GM12878 (cell line): Measurements from ENCODE around the gene SLC6A1. TPM values are rescaled to one million over a fixed set of nuclear protein-coding genes. Genes with fewer than 3 reads are reported as not detected.

Source experiments
- ATAC-seq: fragments of 200-7000 bp; cut with Tn5 transposase; 3 replicates; pipeline ENCODE4 v1.9.1; 2020; ENCODE audit warnings: mild to moderate bottlenecking, moderate library complexity
- BruUV-seq: library from RNA; stranded (reverse); fragments of 400-500 nt; replicated peaks from 2 replicates; lab custom pipeline; 2021; lab: Mats Ljungman, UMichigan
- CTCF ChIA-PET: fragments of 300-600 bp; sonication (Branson Sonifier 250); formaldehyde crosslinking; extraction: SDS; loops from one replicate; lab custom pipeline; 2021; ENCODE audit warnings: inconsistent platforms; lab: Yijun Ruan, JAX
- POLR2A ChIA-PET: fragments of 350-600 bp; formaldehyde crosslinking; extraction: SDS; loops from one replicate; lab custom pipeline; 2021; ENCODE audit warnings: inconsistent platforms; lab: Charles Lee
- RAD21 ChIA-PET: fragments of 300-600 bp; sonication (Branson Sonifier 250); formaldehyde crosslinking; loops from one replicate; lab custom pipeline; 2023; ENCODE audit warnings: antibody characterized with exemption; ENCODE audit not compliant: unreplicated experiment; lab: Charles Lee
- SMC1A ChIA-PET: fragments of 300-600 bp; sonication (Branson Sonifier 250); formaldehyde crosslinking; loops from one replicate; lab custom pipeline; 2023; ENCODE audit not compliant: unreplicated experiment, uncharacterized antibody; lab: Charles Lee
- DNase-seq: peaks from one replicate; pipeline ENCODE4 v3.0.0-alpha.2; 2011; ENCODE audit warnings: low read depth, low spot score
- FAIRE-seq: peaks from 3 replicates; lab custom pipeline; 2011; peaks lifted over from hg19 to GRCh38; lab: Jason Lieb, UNC
- H2AFZ ChIP-seq: 2 replicates; pipeline ENCODE4 v1.6.0; 2011; ENCODE audit warnings: low read depth, low read length, control low read depth; ENCODE audit not compliant: control insufficient read depth
- H3K27ac ChIP-seq: 2 replicates; pipeline ENCODE4 v1.5.1; 2011; ENCODE audit warnings: control low read depth; ENCODE audit not compliant: control insufficient read depth, insufficient read depth
- H3K27me3 ChIP-seq, 2 experiments: replicated peaks in 1 of 2; 2 replicates each; pipeline versions ENCODE4 v1.6.0 to v1.6.1; 2011; ENCODE audit warnings: low read length in 1 of 2; ENCODE audit not compliant: control insufficient read depth in 2 of 2, insufficient read depth in 2 of 2
- H3K36me3 ChIP-seq, 2 experiments: 2 replicates each; pipeline ENCODE4 v1.5.1; 2011; ENCODE audit warnings: low read length in 1 of 2; ENCODE audit not compliant: control insufficient read depth in 2 of 2, insufficient read depth in 2 of 2
- H3K4me1 ChIP-seq: 2 replicates; pipeline ENCODE4 v1.6.1; 2011; ENCODE audit warnings: mild to moderate bottlenecking, low read length, moderate library complexity, mixed read lengths; ENCODE audit not compliant: control insufficient read depth, insufficient read depth
- H3K4me2 ChIP-seq: 2 replicates; pipeline ENCODE4 v1.6.0; 2011; ENCODE audit warnings: control low read depth; ENCODE audit not compliant: control insufficient read depth, insufficient read depth
- H3K4me3 ChIP-seq: fragments of 200-600 bp; sonication (generic); 2 replicates; pipeline ENCODE4 v1.5.1; 2016
- H3K79me2 ChIP-seq: 2 replicates; pipeline ENCODE4 v1.6.0; 2011; ENCODE audit warnings: low read length; ENCODE audit not compliant: control insufficient read depth, insufficient read depth
- H3K9ac ChIP-seq: 2 replicates; pipeline ENCODE4 v1.8.0; 2011; ENCODE audit warnings: low read length, control low read depth, mixed read lengths; ENCODE audit not compliant: control insufficient read depth, insufficient read depth
- H3K9me3 ChIP-seq: replicated peaks from 3 replicates; pipeline ENCODE4 v1.5.1; 2011; ENCODE audit warnings: mild to moderate bottlenecking, low read length; ENCODE audit not compliant: control insufficient read depth, insufficient read depth
- H4K20me1 ChIP-seq: 2 replicates; pipeline ENCODE4 v1.6.0; 2011; ENCODE audit not compliant: control insufficient read depth, insufficient read depth
- CBX3 ChIP-seq: fragments of 200-600 bp; sonication (generic); IDR thresholded peaks from 2 replicates; pipeline ENCODE4 v1.6.1; 2016; ENCODE audit warnings: low read depth, borderline replicate concordance
- EZH2 ChIP-seq: IDR thresholded peaks from 2 replicates; pipeline ENCODE4 v1.6.1; 2012; ENCODE audit warnings: low read depth, mild to moderate bottlenecking, control low read depth, inconsistent platforms, low read length, borderline replicate concordance; ENCODE audit not compliant: control insufficient read depth
- GATAD2B ChIP-seq: fragments of 450-650 bp; conservative IDR thresholded peaks from 2 replicates; pipeline ENCODE4 v1.6.1; 2017; ENCODE audit warnings: low read depth, mild to moderate bottlenecking, moderate library complexity
- IKZF2 ChIP-seq, 2 experiments: fragments of 450-650 bp; IDR thresholded peaks; 2 replicates each; pipeline ENCODE4 v1.6.1; 2017; ENCODE audit warnings: mild to moderate bottlenecking in 2 of 2, moderate library complexity in 2 of 2
- IRF3 ChIP-seq: fragments of 450-650 bp; IDR thresholded peaks from 2 replicates; pipeline ENCODE4 v1.6.1; 2014; ENCODE audit warnings: mild to moderate bottlenecking
- KAT2A ChIP-seq: conservative IDR thresholded peaks from 2 replicates; pipeline ENCODE4 v1.6.1; 2011; ENCODE audit warnings: low read depth, low read length; ENCODE audit not compliant: control insufficient read depth
- LARP7 ChIP-seq: fragments of 450-650 bp; IDR thresholded peaks from 2 replicates; pipeline ENCODE4 v1.6.1; 2017; ENCODE audit warnings: mild to moderate bottlenecking
- MEF2A ChIP-seq: IDR thresholded peaks from 2 replicates; pipeline ENCODE4 v1.6.1; 2011; ENCODE audit warnings: low read depth, mild to moderate bottlenecking, low read length, moderate library complexity; ENCODE audit not compliant: insufficient read depth
- MLLT1 ChIP-seq: fragments of 450-650 bp; IDR thresholded peaks from 2 replicates; pipeline ENCODE4 v1.6.1; 2016; ENCODE audit warnings: mild to moderate bottlenecking
- NR2F1 ChIP-seq: fragments of 450-650 bp; conservative IDR thresholded peaks from 2 replicates; pipeline ENCODE4 v1.6.1; 2017; ENCODE audit warnings: mild to moderate bottlenecking
- PKNOX1 ChIP-seq: fragments of 450-650 bp; IDR thresholded peaks from 2 replicates; pipeline ENCODE4 v1.6.1; 2016; ENCODE audit warnings: mild to moderate bottlenecking
- POLR2AphosphoS5 ChIP-seq: IDR thresholded peaks from 2 replicates; pipeline ENCODE4 v1.6.1; 2011; ENCODE audit warnings: mild to moderate bottlenecking, low read length, inconsistent platforms
- RB1 ChIP-seq: fragments of 450-650 bp; formaldehyde crosslinking; IDR thresholded peaks from 2 replicates; pipeline ENCODE4 v1.6.1; 2017; ENCODE audit warnings: mild to moderate bottlenecking, borderline replicate concordance
- RBBP5 ChIP-seq: fragments of 200-600 bp; sonication (generic); conservative IDR thresholded peaks from 2 replicates; pipeline ENCODE4 v1.6.1; 2016
- REST ChIP-seq: IDR thresholded peaks from 2 replicates; pipeline ENCODE4 v1.6.1; 2012; ENCODE audit warnings: mild to moderate bottlenecking, low read depth, low read length
- RUNX3 ChIP-seq: IDR thresholded peaks from 2 replicates; pipeline ENCODE4 v1.6.1; 2012; ENCODE audit warnings: low read length, inconsistent platforms
- SIX5 ChIP-seq: IDR thresholded peaks from 2 replicates; pipeline ENCODE4 v1.6.1; 2011; ENCODE audit warnings: mild to moderate bottlenecking, low read depth, low read length, moderate library complexity; ENCODE audit not compliant: severe bottlenecking
- SMARCA5 ChIP-seq: fragments of 450-650 bp; IDR thresholded peaks from 2 replicates; pipeline ENCODE4 v1.6.1; 2017; ENCODE audit warnings: mild to moderate bottlenecking
- TAF1 ChIP-seq: IDR thresholded peaks from 2 replicates; pipeline ENCODE4 v1.6.1; 2011; ENCODE audit warnings: mild to moderate bottlenecking, low read depth, low read length, borderline replicate concordance
- ZNF274 ChIP-seq: IDR thresholded peaks from one replicate; pipeline ENCODE4 v1.8.0; 2011; ENCODE audit not compliant: insufficient read length, insufficient read depth
- WGBS: methylation state at CpG from one replicate; pipeline ENCODE4 v1.1.6; 2016; ENCODE audit warnings: low lambda C conversion rate; ENCODE audit not compliant: insufficient replicate concordance, insufficient coverage; ENCODE audit errors: missing lambda C conversion rate; 5-methylcytosine and 5-hydroxymethylcytosine counted together
- in situ Hi-C: fragments of 300-500 bp; cut with MboI; formaldehyde crosslinking; loops from 9 replicates; pipeline ENCODE4 v1.14.3; 2018; ENCODE audit warnings: mixed read lengths
- intact Hi-C: fragments of 100-400 bp; cut with micrococcal nuclease; formaldehyde crosslinking; loops from one replicate; pipeline ENCODE4 v1.14.2; 2022; ENCODE audit not compliant: unreplicated experiment
- polyA plus RNA-seq, 11 experiments: library from polyadenylated mRNA; depleted of rRNA in 4 of 11; unstranded in 6 of 11; stranded (reverse) in 5 of 11; fragments of >200 nt; fragmentation: Nextera tagmentation in 4 of 11; fragmentation: Illumina TruSeq in 1 of 11; extraction: Ambion mirVana in 4 of 11; extraction: Trizol in 1 of 11; gene quantifications; 1 replicate in 1 of 11; 2 replicates in 10 of 11; pipeline versions ENCODE4 v1.2.1 to v1.2.3, GENCODE V29; 2011 to 2016; ENCODE audit warnings: inconsistent platforms in 2 of 11, missing spikeins in 2 of 11, low read depth in 1 of 11
- total RNA-seq, 4 experiments: library from RNA; depleted of rRNA in 3 of 4; stranded (reverse); fragments of >200 nt in 3 of 4; fragmentation: Illumina TruSeq in 1 of 4; extraction: Trizol in 1 of 4; gene quantifications; 2 replicates each; pipeline versions ENCODE4 v1.2.1 to v1.2.3, GENCODE V29; 2013 to 2021

SLC6A1 gene
- total and polyA plus RNA-seq, 10 of the 15 experiments (the other 5 are each of a cell fraction or from before 2014, with no cell fraction given) = not detected

- no peak for FAIRE-seq
- in situ Hi-C loops = loop anchor here (10.0 kb wide), 1 partner anchor 708 kb away; no protein-coding TSS in a partner anchor
- H3K27me3 ChIP-seq = no peaks in the 10 kb centered on the region
- 34% methylated on average over 8 of the region's 8 CpGs for WGBS
- H3K4me2 ChIP-seq = no peak overlapping the region
- ChIA-PET SMC1A (interaction anchor here (1.3 kb wide), 1 partner anchor 114 kb away, joined by 3 read pairs; no protein-coding TSS in a partner anchor), CTCF (interaction anchor here (0.7 to 3.2 kb wide), 7 partner anchors 22 to 1699 kb away, joined by 3 to 14 read pairs (median 4); no protein-coding TSS in a partner anchor), RAD21 (no interaction called here), POLR2A (no interaction called here)
- no peak for ATAC-seq
- no peaks in the 10 kb centered on the region; the same call in 2 of the 3 replicates for H3K9me3 ChIP-seq
- no peaks in the 10 kb centered on the region for H3K4me1 ChIP-seq
- no TSS peak for BruUV-seq
- no peak for TF ChIP-seq LARP7
- TF ChIP-seq MLLT1 = no peak
- TF ChIP-seq RB1 = no peak
- no peak for TF ChIP-seq POLR2AphosphoS5
- TF ChIP-seq ZNF274 = no peak
- no peak for TF ChIP-seq CBX3
- TF ChIP-seq PKNOX1 = no peak
- no peak for TF ChIP-seq REST
- no peak for TF ChIP-seq MEF2A
- TF ChIP-seq RUNX3 = no peak
- no peak for TF ChIP-seq IRF3
- no peak for TF ChIP-seq RBBP5
- no peak for TF ChIP-seq TAF1
- TF ChIP-seq IKZF2 (IDR thresholded peaks at IDR 0.05) = no peak
- TF ChIP-seq NR2F1 = no peak
- TF ChIP-seq GATAD2B = no peak
- TF ChIP-seq SIX5 = no peak
- TF ChIP-seq SMARCA5 = no peak
- no peak for TF ChIP-seq EZH2
- TF ChIP-seq KAT2A = no peak
- H3K27ac ChIP-seq = no peak overlapping the region
- H3K36me3 ChIP-seq = no peaks in the 10 kb centered on the region
- H4K20me1 ChIP-seq = no peaks in the 10 kb centered on the region
- DNase-seq = no peak
- no peaks in the 10 kb centered on the region for H3K79me2 ChIP-seq
- no peak overlapping the region for H3K9ac ChIP-seq
- intact Hi-C loops = no loop called here
- H3K4me3 ChIP-seq = no peak overlapping the region
- H2AFZ ChIP-seq = no peak overlapping the region
Measured at GRCh38 chr3:10946526-10946925, 46.0 kb upstream of the SLC6A1 start.
